ENCODE measurements around the gene IL3RA. TPM values are rescaled to one million over a fixed set of nuclear protein-coding genes. Genes with fewer than 3 reads are reported as not detected.

The IL3RA gene
- total RNA-seq, 2 donors from 2014 or later: 1.5 to 7.5 TPM

Other genes with a start within 250 kb of the IL3RA start
- gene CRLF2, start 124.1 kb upstream of the IL3RA start, total RNA-seq: 1 to 10 TPM in 1 of 2 donors, under 1 TPM in 1; 0.22 to 1.4 TPM
- gene CSF2RA, start 68.0 kb upstream of the IL3RA start, total RNA-seq: under 1 TPM; 0.41 to 0.69 TPM
- gene SLC25A6, start 55.3 kb downstream of the IL3RA start, total RNA-seq: 100 to 1,000 TPM; 402 to 411 TPM
- gene ASMTL, start 116.1 kb downstream of the IL3RA start, total RNA-seq: 100 to 1,000 TPM in 1 of 2 donors, 10 to 100 TPM in 1; 70.4 to 101 TPM
- gene P2RY8, start 200.4 kb downstream of the IL3RA start, total RNA-seq: 10 to 100 TPM; 40.1 to 45.7 TPM

All from activated T-cell treated with anti-CD3 and anti-CD28 coated beads, Interleukin-2, amount 50 U/mL, for 72 hours (primary cell).